ENCODE measurements around the gene LBX1.

Gene LBX1

DNA sequence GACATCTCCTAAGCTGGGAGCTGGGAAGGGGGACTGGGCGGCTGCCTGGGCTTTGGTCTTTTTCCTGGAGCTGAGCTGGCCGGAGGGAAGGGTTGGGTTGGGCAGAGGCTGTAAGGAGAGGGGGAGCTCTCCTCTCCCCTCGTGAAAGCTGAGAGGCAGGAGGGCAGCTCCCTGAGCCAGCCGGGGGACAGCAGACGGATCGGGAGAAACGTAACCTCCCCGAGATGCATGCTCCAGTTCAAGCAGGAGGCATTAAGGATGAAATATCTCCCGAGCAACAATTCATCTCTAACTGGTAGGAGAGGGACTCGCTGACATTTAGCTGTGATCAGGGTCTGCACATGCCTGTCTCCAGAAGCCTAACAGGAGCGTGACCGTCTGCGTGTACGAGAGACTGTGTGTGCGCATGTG lies 19.9 kb upstream of the LBX1 start:
- intact Hi-C loops (cut with DNase I) = no loop called here
- DNase-seq = no peak

GRCh38 chr10:101246639-101247038 lies 17.4 kb upstream of the LBX1 start:
- no peak for DNase-seq
- intact Hi-C loops (cut with DNase I) = no loop called here

- peak in 6 of 42 donors; percentile 13 to 55 (median 36) for DNase-seq
- intact Hi-C loops (cut with DNase I) = no loop called here
These were observed 15.2 kb upstream of the LBX1 start for GRCh38 chr10:101244321-101245050.

DNA sequence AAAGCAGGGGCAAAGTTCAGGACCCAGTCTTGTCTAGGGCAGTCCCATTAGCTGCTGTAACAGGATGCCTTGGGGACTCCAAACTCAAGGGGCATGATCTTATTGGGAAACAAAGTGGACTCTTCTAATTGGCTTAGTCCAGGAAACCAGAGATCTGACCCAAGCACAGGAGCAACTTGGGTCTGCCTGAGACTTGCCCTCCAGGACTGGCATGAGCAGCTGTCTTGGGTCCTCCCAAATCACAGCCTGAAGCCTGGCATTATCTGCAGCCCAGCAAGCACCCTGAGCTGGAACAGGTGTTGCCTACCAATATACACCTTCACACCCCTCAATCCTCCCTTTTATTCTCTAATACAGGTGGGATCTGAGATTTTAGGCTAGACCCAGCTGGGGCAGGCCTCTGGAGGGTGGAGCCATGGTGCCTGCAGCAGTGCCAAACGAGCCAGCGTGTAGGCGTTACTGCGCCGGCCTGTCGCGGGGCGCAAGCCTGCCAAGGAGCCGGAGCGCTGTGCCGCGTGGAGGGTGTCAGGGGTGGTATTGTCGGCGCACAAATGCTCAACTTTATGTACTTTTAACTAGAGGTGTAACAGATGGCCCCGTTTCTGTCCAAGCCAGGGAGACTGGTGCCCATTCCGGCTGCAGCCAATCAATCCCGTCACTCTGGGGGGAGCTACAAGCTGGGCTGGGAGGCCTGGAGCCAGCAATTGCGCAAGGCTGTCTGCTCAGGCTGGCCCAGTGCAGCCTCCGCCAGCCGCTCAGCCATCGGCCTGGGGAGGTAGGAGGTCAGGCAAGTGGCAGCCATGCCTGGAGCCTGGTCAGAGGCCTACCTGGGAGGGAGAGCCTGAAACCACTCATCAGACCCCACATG lies 12.8 kb upstream of the LBX1 start:
- no peak for DNase-seq
- intact Hi-C loops (cut with DNase I) = no loop called here

- no peak for DNase-seq
- intact Hi-C loops (cut with DNase I) = no loop called here
These were observed 9.5 kb upstream of the LBX1 start for GRCh38 chr10:101238732-101239105.

DNA sequence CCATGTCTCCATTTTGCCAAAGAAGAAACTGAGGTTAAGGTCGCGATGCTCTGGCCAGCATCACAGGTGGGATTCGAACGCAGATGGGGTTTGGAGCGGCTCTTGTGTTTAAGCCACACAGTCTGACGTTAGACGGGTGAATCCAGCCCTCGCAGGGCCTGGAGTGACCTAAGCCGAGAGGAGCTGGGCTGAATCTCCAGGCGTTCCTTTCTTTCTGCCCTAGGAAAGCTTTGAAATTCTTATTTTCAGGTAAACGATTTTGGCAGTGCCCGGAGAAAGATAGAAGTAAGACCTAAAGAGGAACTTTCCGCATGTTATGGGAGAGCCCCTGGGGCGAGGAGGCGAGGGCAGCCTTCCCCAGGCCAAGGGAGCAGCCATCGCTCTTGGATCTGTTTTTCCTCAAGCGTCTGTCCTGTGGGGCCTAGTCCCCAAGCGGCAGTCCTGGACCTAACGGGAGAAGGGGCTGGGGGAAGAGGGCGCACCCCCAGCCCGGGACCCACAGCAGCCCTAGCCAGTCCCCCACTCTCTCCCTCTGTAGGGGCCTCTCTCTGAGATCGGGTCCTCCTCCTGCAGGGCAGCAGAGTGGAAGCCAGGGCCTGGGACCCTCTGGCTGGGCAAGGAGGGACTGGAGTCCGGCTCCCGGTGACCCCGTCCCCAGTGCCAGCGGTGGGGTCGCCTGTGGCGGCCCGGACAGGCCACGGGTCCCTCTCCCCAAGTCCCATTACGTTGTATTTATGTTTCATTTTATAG lies 8.9 kb upstream of the LBX1 start:
- DNase-seq = no peak
- intact Hi-C loops (cut with DNase I) = no loop called here

- intact Hi-C loops (cut with DNase I) = no loop called here
- DNase-seq = no peak
These were observed 8.1 kb upstream of the LBX1 start for GRCh38 chr10:101237081-101237981.

DNA sequence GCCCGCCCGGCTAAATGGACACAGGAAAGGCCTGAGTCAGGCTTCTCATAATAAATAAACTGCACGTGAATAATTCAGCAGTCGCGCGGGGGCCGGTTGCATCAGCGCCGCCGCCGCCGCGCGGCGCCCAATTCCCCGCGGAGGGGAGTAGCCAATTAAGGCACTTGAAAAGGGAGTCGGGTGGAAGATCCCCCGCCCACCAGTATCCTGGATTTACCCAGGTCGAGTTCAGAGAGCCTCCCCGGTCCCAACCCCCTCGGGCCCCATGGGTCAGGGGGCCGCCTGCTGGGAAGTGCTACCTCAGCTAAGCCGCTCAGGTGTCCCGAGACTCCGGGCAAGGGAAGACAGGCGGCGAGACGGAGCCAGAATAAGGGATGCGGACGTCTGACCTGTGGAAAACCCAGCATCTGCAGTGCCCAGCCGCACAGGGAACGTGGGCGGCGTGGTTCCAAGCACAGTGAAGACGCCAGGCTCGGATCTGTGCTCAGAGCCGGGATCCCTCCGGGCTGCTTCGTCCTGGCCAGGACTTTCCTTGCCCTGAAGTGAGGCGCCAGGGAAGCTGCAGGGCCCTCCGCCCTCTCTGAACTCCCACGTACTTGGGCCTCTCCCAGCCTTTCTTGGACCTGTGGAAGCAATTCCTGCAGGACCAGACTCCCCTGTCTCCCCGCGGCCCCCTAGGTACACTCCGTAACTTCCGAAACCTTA lies 7.3 kb upstream of the LBX1 start:
- DNase-seq = no peak
- intact Hi-C loops (cut with DNase I) = no loop called here

DNA sequence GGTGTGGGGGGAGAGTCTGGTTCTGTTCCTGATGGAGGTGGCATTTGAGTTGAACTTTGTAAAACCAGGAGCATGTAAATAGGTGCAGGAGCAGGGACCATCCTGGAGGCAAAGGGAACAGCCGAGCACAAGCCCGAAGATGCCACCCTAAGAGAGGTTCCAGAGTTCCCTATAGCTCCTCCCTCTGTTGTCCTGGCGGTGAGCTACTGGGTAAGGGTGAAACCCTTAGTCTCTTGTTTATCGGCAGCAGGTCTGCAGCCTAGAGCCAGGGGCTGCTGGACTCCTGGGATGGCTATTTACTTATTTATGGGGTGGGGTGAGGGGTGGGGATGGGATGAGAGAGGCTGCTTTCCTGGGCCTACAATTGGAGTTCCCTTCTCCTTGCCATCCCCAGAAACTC lies 6.5 kb upstream of the LBX1 start:
- intact Hi-C loops (cut with DNase I) = no loop called here
- DNase-seq = no peak

- intact Hi-C loops (cut with DNase I) = no loop called here
- no peak for DNase-seq
These were observed 5.1 kb upstream of the LBX1 start for GRCh38 chr10:101234333-101234732.

GRCh38 chr10:101233863-101234262 lies 4.6 kb upstream of the LBX1 start:
- no peak for DNase-seq
- intact Hi-C loops (cut with DNase I) = no loop called here

DNA sequence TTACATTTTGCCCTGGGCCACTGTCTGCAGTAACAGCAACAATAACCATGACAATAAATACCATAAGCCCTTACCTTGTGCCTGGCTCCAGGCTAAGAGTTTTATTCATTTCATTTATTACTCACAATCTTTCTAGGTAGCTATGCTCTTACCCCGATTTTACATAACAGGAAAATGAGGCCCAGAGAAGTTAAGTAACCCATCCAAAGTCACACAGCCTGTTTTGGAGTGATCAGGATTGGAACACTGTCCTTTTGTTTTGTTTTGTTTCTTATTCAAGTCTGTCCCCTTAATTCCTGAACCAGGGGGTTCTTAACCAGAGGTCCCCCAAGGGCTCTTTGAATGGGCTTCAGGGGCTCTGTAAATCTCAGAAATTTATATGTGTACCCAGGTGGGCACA lies 4.2 kb upstream of the LBX1 start:
- intact Hi-C loops (cut with DNase I) = no loop called here
- no peak for DNase-seq

DNA sequence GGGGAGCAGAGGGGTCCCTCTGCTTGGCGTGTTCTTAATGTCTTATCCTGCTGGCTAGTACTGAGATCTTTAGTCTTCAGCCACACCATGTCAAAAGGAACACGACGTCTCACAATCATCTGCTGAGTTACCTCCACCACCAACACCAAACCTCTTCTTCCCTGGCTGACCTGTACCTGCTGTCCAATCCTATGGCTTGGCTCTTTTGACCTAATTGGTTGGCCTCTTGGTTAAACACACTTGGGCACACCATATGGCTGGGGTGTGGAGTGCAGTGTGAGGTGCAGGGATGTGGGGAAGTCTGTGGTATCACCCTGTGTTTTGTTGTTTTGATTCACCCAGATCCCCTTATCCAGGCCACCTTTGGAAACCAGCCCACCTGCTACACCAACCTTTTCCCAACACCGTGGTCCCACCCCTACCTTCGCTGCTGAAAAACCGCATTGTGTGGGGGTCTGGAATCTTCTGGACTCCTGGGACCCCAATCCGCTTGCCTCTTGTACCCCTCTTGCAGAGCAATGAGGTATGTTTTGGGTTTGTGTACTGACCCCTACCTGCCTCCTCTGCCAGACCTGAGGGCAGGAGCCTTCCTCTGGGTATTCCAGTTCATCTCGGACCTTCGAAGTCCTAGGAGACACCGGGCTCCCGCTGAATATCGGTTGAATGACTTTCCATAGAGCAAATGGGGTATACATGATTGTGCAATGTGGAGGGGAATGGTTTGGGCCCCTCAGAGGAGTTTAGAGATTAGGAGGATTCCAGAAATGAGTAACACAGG lies 2.8 kb upstream of the LBX1 start:
- intact Hi-C loops (cut with DNase I) = no loop called here
- no peak for DNase-seq

DNA sequence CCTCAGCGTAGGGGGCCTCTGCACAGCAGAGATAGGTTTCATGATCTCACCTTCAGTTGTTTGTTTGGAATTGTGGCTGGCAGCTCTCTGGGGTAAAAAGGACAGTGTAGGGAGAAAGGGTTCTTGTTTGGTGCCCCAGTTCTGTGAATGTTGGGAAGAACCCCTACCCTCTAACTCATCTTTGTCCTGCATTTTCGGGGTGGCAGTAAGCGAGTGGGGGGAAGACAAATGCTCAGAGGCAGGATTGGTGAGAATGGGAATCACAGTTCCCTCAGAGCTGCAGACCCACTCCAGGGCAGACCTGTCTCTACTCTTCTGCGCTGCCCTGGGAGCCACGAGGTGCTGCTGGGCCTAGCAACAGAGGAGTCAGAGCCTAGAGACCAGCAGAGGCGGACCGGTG lies 1.8 kb upstream of the LBX1 start:
- no peak for DNase-seq
- intact Hi-C loops (cut with DNase I) = no loop called here

GRCh38 chr10:101230183-101230917 lies 1.1 kb upstream of the LBX1 start:
- DNase-seq = no peak
- intact Hi-C loops (cut with DNase I) = no loop called here

GRCh38 chr10:101228966-101229265 lies 347 bp downstream of the LBX1 start:
- no peak for DNase-seq
- intact Hi-C loops (cut with DNase I) = no loop called here

Measured in head of caudate nucleus (tissue), 42 donors.